ENCODE measurements around the gene IQCE. TPM values are rescaled to one million over a fixed set of nuclear protein-coding genes. Genes with fewer than 3 reads are reported as not detected.

The IQCE gene
- total RNA-seq, 1 donor from 2014 or later = 5.2 TPM

DNA sequence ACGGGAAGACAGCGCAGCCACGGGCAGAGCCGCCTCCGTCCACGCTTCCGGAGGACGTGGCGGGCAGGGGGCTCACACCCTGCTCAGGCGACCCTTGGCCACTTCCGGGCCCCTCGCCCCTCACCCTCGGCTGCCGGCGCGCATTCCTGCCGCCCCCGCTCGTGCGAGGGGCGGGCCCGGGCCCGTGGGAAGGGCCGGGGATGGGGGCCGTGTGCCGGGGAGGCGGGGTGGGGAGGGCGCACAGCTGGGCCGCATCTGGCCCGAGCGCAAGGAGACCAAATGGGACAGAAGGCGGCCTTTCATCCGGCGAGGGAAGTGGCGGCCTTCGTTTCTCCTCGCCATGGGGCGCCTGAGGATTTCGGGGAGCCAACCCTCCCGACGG lies 40.1 kb upstream of the IQCE start:
- TF ChIP-seq, protein P1, sequence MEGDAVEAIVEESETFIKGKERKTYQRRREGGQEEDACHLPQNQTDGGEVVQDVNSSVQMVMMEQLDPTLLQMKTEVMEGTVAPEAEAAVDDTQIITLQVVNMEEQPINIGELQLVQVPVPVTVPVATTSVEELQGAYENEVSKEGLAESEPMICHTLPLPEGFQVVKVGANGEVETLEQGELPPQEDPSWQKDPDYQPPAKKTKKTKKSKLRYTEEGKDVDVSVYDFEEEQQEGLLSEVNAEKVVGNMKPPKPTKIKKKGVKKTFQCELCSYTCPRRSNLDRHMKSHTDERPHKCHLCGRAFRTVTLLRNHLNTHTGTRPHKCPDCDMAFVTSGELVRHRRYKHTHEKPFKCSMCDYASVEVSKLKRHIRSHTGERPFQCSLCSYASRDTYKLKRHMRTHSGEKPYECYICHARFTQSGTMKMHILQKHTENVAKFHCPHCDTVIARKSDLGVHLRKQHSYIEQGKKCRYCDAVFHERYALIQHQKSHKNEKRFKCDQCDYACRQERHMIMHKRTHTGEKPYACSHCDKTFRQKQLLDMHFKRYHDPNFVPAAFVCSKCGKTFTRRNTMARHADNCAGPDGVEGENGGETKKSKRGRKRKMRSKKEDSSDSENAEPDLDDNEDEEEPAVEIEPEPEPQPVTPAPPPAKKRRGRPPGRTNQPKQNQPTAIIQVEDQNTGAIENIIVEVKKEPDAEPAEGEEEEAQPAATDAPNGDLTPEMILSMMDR (IDR thresholded peaks at IDR 0.05) = no peak
- TF ChIP-seq POLR2A (IDR thresholded peaks at IDR 0.05) = no peak
- TF ChIP-seq POLR2AphosphoS5 (IDR thresholded peaks at IDR 0.05; ENCODE audit: insufficient read depth in 1 of 2, low read depth in 1 of 2) = no peak
- no peaks in the 10 kb centered on the region for H3K36me3 ChIP-seq
- H3K27me3 ChIP-seq = no peaks in the 10 kb centered on the region
- peaks cover 62% of the 10 kb centered on the region for H3K4me1 ChIP-seq
- H3K4me3 ChIP-seq = peak overlapping the region; percentile 59 to 81
- intact Hi-C loops (cut with DNase I) = no loop called here
- H3K27ac ChIP-seq = peak overlapping the region; percentile 22
- H3K9me3 ChIP-seq = no peaks in the 10 kb centered on the region
- DNase-seq (ENCODE audit: extremely low spot score in 2 of 2) = no peak

DNA sequence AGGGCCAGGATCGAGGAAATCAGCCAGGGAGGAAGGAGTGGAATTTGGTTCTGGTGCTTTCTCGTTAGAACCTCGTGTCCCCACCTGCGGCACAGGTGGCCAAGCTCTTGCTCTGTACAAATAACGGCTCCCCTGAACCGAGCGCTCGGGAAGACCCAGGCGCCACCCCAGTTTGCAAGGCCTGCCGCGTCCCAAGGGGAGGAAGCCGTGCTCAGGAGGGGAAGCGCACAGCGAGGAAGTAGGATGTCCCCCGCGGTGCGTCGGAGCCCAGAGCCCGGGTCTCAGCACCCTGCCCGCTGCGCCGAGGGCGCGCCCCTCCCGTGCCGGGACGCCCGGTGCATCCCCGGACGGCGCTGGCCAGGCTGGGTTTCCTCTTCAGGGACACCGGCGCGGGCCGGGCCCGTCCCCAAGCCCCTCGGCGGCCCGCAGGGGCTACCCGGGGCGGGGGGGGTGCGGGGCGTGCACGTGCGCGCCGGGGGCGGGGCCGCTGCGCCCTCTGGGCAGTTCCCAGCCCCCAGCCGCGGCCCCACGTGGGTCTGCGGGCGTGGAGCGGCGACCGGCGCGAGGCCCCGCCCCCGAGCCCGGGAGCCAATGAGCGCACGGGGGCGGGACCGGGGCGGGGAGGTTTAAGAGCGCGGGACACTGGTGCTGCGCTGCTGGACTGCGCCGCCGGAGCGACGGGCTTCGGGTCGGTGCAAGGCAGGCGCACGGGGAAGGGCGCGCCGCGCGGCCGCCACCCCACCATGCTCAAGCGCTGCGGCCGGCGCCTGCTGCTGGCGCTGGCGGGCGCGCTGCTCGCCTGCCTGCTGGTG lies 39.5 kb upstream of the IQCE start, which contains the start of gene LFNG:
LFNG (plus strand) TSS at position 656 of the 812 bp plus-strand sequence; CDS start at position 744, 88 bp downstream.
- TF ChIP-seq, protein P1 (IDR thresholded peaks at IDR 0.05) = no peak
- TF ChIP-seq POLR2A (IDR thresholded peaks at IDR 0.05) (peak in 1 of 2 donors; percentile 96), POLR2AphosphoS5 (IDR thresholded peaks at IDR 0.05; ENCODE audit: insufficient read depth in 1 of 2, low read depth in 1 of 2) (peak in 1 of 2 donors; percentile 78)
- Histone ChIP-seq H3K36me3 (no peaks in the 10 kb centered on the region), H3K4me3 (peak within 1 kb of the TSS; percentile 59 to 81), H3K27me3 (no peaks in the 10 kb centered on the region), H3K4me1 (peaks cover 68% of the 10 kb centered on the region), H3K27ac (peak within 1 kb of the TSS; percentile 73), H3K9me3 (no peaks in the 10 kb centered on the region)
- DNase-seq (ENCODE audit: extremely low spot score in 2 of 2) = no peak
- intact Hi-C loops (cut with DNase I) = no loop called here

DNA sequence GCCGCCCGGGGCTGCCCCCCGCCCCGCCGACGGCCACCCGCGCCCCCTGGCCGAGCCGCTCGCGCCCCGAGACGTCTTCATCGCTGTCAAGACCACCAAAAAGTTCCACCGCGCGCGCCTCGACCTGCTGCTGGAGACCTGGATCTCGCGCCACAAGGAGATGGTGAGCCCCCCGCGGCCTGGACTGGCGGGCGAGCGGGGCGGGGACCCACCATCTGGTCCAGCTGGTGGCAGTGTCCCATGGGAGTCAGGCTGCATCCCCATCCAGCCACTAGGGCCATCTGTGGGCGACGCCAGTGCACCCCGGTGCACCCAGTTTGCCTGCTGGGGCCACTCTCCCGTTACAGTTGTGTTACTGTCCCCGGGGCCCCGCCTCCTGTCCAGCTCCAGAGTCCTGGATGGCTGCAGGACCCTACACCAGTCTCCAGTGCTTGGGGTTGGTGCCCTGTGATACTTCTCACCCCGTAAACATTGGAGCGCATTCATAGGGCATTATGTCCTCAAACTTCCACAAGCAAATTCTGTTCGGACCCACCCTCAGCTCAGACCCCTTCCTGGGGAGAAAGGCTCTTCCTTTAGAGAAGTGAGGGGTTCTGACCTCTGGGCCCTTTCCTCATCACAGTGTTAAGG lies 38.5 kb upstream of the IQCE start:
- no peaks in the 10 kb centered on the region for H3K36me3 ChIP-seq
- TF ChIP-seq, protein P1 (IDR thresholded peaks at IDR 0.05) = no peak
- TF ChIP-seq POLR2A (IDR thresholded peaks at IDR 0.05) (no peak), POLR2AphosphoS5 (IDR thresholded peaks at IDR 0.05; ENCODE audit: insufficient read depth in 1 of 2, low read depth in 1 of 2) (no peak)
- no peaks in the 10 kb centered on the region for H3K9me3 ChIP-seq
- peak overlapping the region; percentile 73 for H3K27ac ChIP-seq
- intact Hi-C loops (cut with DNase I) = no loop called here
- no peak for DNase-seq (ENCODE audit: extremely low spot score in 2 of 2)
- H3K4me3 ChIP-seq = peak overlapping the region; percentile 59 to 81
- H3K4me1 ChIP-seq = peaks cover 78% of the 10 kb centered on the region
- no peaks in the 10 kb centered on the region for H3K27me3 ChIP-seq

DNA sequence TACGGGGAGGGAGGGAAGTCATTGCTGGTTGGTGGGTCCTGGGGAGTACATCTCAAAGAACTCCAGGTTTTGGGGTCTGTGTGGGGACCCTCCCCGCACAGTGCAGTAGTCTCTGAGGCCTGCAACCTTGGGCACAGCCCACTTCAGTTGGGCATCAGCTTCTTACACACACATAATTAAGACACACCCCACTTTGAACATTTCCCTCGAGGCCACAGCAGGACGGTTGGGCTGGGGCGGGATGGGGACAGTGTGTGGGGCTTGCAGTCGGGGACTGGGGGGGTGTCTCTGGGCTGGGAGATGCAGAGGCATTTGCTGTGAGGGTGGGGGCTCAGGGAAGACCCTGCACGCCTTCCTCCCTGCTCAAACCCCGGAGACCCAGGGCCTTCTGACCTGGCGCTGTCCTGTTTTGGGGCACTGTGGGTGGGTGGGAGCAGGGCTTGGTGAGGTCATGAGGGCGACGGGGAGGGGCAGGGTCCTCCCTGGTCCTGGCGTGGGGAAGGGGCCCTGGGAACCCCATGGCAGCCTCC lies 38.0 kb upstream of the IQCE start:
- Histone ChIP-seq H3K36me3 (no peaks in the 10 kb centered on the region), H3K27me3 (no peaks in the 10 kb centered on the region), H3K27ac (peak overlapping the region; percentile 73), H3K9me3 (no peaks in the 10 kb centered on the region), H3K4me3 (peak overlapping the region; percentile 59 to 81), H3K4me1 (peaks cover 83% of the 10 kb centered on the region)
- intact Hi-C loops (cut with DNase I) = no loop called here
- DNase-seq (ENCODE audit: extremely low spot score in 2 of 2) = no peak
- TF ChIP-seq, protein P1 (IDR thresholded peaks at IDR 0.05) = no peak
- no peak for TF ChIP-seq POLR2A (IDR thresholded peaks at IDR 0.05)
- TF ChIP-seq POLR2AphosphoS5 (IDR thresholded peaks at IDR 0.05; ENCODE audit: insufficient read depth in 1 of 2, low read depth in 1 of 2) = no peak
